Large intestine (tissue), 3 donors: ENCODE results near the gene PI16. TPM values are rescaled to one million over a fixed set of nuclear protein-coding genes. Genes with fewer than 3 reads are reported as not detected.
A peak's percentile ranks its signal among the peaks of the same experiment; 100 is the strongest.

Experiments
- DNase-seq, 2 donors: peaks; one replicate each; pipeline versions ENCODE4 v3.0.0 to v3.0.0-alpha.2; 2013
- H3K27ac ChIP-seq: one replicate; pipeline ENCODE4 v1.5.1; 2013; ENCODE audit warnings: low read length
- H3K27me3 ChIP-seq: 2 replicates; pipeline ENCODE4 v1.6.1; 2013; ENCODE audit warnings: low read length; ENCODE audit not compliant: control insufficient read depth, insufficient read depth
- H3K36me3 ChIP-seq: 2 replicates; pipeline ENCODE4 v1.6.1; 2013; ENCODE audit warnings: low read length; ENCODE audit not compliant: control insufficient read depth, insufficient read depth
- H3K4me1 ChIP-seq: one replicate; pipeline ENCODE4 v1.6.1; 2013; ENCODE audit warnings: low read length; ENCODE audit not compliant: control insufficient read depth, insufficient read depth
- H3K4me3 ChIP-seq: one replicate; pipeline ENCODE4 v1.5.1; 2013; ENCODE audit warnings: low read length
- H3K9me3 ChIP-seq: one replicate; pipeline ENCODE4 v1.6.1; 2013; ENCODE audit warnings: mild to moderate bottlenecking, low read depth, low read length, moderate library complexity; ENCODE audit not compliant: control insufficient read depth
- WGBS: methylation state at CpG from one replicate; pipeline ENCODE4 v1.1.5; 2013; ENCODE audit warnings: low lambda C conversion rate; ENCODE audit not compliant: insufficient coverage; 5-methylcytosine and 5-hydroxymethylcytosine counted together
- polyA plus RNA-seq: library from polyadenylated mRNA; unstranded; fragments of 120-200 nt; gene quantifications from one replicate; pipeline ENCODE4 v1.2.1, GENCODE V29; 2013

PI16 gene
- polyA plus RNA-seq, 1 donor: 0.81 TPM

GRCh38 chr6:36973647-36974046 is 19.1 kb downstream of the PI16 start:
- Histone ChIP-seq H3K36me3 (peaks cover 96% of the 10 kb centered on the region), H3K27me3 (no peaks in the 10 kb centered on the region), H3K9me3 (no peaks in the 10 kb centered on the region), H3K27ac (no peak overlapping the region), H3K4me1 (no peaks in the 10 kb centered on the region), H3K4me3 (no peak overlapping the region)
- WGBS: 100% methylated on average over 1 of the region's 4 CpGs
- DNase-seq: no peak

GRCh38 chr6:36975231-36976006 is 20.9 kb downstream of the PI16 start:
- DNase-seq: no peak
- no peaks in the 10 kb centered on the region for H3K4me1 ChIP-seq
- no peaks in the 10 kb centered on the region for H3K9me3 ChIP-seq
- no peak overlapping the region for H3K27ac ChIP-seq
- H3K4me3 ChIP-seq: no peak overlapping the region
- H3K27me3 ChIP-seq: no peaks in the 10 kb centered on the region
- WGBS: no CpG with 5 or more reads among the region's 7 CpGs
- H3K36me3 ChIP-seq: peaks cover 78% of the 10 kb centered on the region

GRCh38 chr6:36976007-36976264 is 21.4 kb downstream of the PI16 start:
- WGBS: no CpG with 5 or more reads among the region's 4 CpGs
- H3K36me3 ChIP-seq: peaks cover 76% of the 10 kb centered on the region
- no peak overlapping the region for H3K4me3 ChIP-seq
- H3K4me1 ChIP-seq: no peaks in the 10 kb centered on the region
- DNase-seq: no peak
- H3K27ac ChIP-seq: no peak overlapping the region
- no peaks in the 10 kb centered on the region for H3K9me3 ChIP-seq
- H3K27me3 ChIP-seq: no peaks in the 10 kb centered on the region

DNA sequence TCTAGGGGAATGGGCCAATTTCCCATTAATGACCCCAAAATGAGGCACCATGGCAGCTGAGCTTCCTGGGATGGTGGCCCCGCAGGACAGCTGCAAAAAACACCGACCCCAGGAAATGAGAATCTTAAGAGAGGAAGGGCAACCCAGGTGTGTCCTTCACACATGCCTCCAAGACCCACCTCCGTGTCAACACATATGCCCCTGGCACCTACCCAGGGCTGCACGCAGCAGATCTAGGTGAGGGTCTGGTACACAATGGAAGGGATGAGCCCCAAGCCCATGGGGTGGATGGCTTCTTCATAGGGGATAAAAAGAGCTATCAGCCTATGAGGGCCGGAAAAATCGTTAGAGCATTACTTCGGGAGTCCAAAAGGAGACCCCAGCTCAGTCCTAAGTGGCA is 22.0 kb downstream of the PI16 start:
- 100% methylated on average over 2 of the region's 7 CpGs for WGBS
- H3K4me3 ChIP-seq: no peak overlapping the region
- no peaks in the 10 kb centered on the region for H3K27me3 ChIP-seq

GRCh38 chr6:36976931-36977330 is 22.4 kb downstream of the PI16 start:
- no peak overlapping the region for H3K27ac ChIP-seq
- WGBS: no CpG with 5 or more reads among the region's 6 CpGs
- H3K4me3 ChIP-seq: no peak overlapping the region
- H3K27me3 ChIP-seq: no peaks in the 10 kb centered on the region
- H3K36me3 ChIP-seq: peaks cover 74% of the 10 kb centered on the region
- no peaks in the 10 kb centered on the region for H3K9me3 ChIP-seq
- no peak for DNase-seq
- H3K4me1 ChIP-seq: no peaks in the 10 kb centered on the region

More for the DNA sequence above, 22.0 kb downstream of the PI16 start:
- H3K4me1 ChIP-seq: no peaks in the 10 kb centered on the region
- DNase-seq: no peak
- peaks cover 75% of the 10 kb centered on the region for H3K36me3 ChIP-seq
- no peaks in the 10 kb centered on the region for H3K9me3 ChIP-seq
- H3K27ac ChIP-seq: no peak overlapping the region

DNA sequence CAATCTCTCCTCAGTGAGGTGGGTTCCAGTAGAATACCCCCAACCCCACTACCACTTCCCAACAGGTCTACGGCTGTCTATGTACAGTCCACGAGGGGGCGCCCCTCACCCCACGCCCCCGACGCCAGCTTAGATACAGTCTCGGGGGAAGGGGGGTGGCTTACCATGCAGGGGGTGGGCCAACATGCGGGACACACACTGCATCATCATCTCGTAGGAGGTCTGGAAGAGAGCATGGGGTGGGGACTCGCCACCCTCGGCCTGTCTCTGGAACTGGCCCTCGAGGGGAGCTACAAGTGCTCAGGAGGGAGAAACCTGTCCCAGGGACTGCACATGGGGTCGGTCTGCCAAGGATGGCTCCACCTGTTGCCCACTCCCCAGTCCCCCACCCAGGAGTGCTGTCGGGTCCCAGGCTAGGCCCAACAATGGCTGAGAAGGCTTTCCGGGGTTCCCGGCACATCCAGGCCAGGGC is 23.0 kb downstream of the PI16 start:
- no peak overlapping the region for H3K27ac ChIP-seq
- no peaks in the 10 kb centered on the region for H3K27me3 ChIP-seq
- peaks cover 68% of the 10 kb centered on the region for H3K36me3 ChIP-seq
- H3K9me3 ChIP-seq: no peaks in the 10 kb centered on the region
- no peak overlapping the region for H3K4me3 ChIP-seq
- WGBS: no CpG with 5 or more reads among the region's 16 CpGs
- no peaks in the 10 kb centered on the region for H3K4me1 ChIP-seq
- DNase-seq: no peak

DNA sequence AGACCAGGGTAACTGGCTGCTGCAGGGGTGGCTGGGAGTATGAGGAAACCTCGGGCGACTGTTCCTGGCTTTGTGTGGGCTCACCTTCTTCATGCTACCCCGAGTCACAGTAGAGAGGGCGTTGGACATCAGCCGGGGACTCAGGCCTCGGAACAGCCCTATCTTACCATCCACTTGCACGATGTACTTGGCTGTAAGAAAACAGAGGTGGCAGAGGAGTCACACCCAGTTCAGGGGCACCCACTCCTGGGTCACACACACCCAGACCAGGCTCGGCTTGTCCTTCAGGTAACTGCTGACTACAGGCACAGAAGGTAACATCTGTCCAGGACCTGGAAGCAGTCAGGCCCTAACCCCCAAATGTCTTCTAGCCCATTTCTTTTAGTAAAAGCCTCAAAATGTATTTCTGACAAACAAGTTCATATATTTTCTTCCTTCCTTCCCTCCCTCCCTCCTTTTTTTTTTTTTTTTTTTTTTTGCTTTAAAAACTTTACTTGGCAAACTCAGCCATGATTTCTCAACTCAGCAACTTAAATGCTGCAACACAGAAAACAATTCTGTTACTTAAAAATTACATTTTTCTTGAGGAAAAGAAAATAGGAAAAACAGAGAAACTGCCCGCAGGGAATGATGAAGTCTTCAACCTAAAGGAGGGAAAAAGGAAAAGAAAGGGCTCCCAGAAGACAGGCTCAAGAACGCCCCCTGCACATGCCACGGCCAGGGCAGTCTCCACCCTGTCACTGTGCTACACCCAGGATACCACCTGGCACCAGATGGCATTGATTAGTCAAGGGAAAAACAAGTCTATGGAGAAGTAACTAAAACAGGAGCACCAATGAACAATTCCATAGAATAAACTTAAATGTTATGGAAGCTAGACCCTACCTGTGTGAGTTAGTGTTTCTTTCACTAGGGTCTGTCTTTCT is 24.1 kb downstream of the PI16 start:
- DNase-seq: no peak
- H3K36me3 ChIP-seq: peaks cover 60% of the 10 kb centered on the region
- peaks cover under 1% of the 10 kb centered on the region for H3K4me1 ChIP-seq
- WGBS: 100% methylated on average over 1 of the region's 11 CpGs
- no peaks in the 10 kb centered on the region for H3K27me3 ChIP-seq
- no peaks in the 10 kb centered on the region for H3K9me3 ChIP-seq
- H3K4me3 ChIP-seq: no peak overlapping the region
- no peak overlapping the region for H3K27ac ChIP-seq

DNA sequence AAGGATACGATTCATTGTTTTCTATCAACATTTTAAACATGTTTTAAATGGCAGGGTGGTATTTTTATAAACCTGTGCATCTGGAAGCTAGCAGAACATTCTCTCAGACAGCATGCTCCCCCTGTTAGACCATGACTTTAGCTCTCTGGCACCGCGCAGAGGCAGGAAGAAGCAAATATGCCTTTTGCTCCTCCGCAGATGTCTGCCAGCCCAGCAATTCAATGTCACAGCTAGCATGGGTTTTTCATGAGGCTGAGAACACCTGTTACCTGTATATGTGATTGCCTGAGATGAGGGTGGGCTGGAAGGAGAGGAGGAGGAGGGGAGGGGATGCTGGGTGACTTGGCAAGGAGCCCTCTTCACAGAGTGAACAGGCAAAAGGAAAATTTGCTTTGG is 24.8 kb downstream of the PI16 start:
- 100% methylated on average over 1 of the region's 4 CpGs for WGBS
- peaks cover 7% of the 10 kb centered on the region for H3K4me1 ChIP-seq
- H3K9me3 ChIP-seq: no peaks in the 10 kb centered on the region
- no peak overlapping the region for H3K4me3 ChIP-seq
- DNase-seq: peak; percentile 30 to 36
- H3K27me3 ChIP-seq: no peaks in the 10 kb centered on the region
- H3K36me3 ChIP-seq: peaks cover 56% of the 10 kb centered on the region
- no peak overlapping the region for H3K27ac ChIP-seq

DNA sequence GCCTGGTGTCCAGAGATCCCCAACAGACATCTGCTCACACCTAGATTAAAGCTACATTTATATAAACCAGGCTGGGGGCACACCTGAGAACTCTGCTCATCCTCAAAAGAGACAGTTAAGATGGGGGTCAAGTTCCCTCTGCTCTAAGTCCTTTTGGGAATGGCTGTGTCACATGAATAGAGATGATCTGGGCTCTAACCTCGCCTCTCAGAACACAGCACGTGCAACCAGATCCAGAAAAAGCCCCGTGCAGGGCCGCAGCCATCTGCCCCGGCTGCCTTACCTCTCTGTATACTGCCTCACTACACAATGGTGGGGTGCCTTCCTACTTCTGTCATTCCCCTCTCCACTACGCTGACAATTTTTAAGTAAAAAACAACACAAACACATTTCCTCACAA is 25.6 kb downstream of the PI16 start:
- Histone ChIP-seq H3K27me3 (no peaks in the 10 kb centered on the region), H3K4me1 (peaks cover 11% of the 10 kb centered on the region), H3K27ac (no peak overlapping the region), H3K36me3 (peaks cover 48% of the 10 kb centered on the region), H3K4me3 (no peak overlapping the region), H3K9me3 (no peaks in the 10 kb centered on the region)
- DNase-seq: no peak
- WGBS: no CpG with 5 or more reads among the region's 6 CpGs

DNA sequence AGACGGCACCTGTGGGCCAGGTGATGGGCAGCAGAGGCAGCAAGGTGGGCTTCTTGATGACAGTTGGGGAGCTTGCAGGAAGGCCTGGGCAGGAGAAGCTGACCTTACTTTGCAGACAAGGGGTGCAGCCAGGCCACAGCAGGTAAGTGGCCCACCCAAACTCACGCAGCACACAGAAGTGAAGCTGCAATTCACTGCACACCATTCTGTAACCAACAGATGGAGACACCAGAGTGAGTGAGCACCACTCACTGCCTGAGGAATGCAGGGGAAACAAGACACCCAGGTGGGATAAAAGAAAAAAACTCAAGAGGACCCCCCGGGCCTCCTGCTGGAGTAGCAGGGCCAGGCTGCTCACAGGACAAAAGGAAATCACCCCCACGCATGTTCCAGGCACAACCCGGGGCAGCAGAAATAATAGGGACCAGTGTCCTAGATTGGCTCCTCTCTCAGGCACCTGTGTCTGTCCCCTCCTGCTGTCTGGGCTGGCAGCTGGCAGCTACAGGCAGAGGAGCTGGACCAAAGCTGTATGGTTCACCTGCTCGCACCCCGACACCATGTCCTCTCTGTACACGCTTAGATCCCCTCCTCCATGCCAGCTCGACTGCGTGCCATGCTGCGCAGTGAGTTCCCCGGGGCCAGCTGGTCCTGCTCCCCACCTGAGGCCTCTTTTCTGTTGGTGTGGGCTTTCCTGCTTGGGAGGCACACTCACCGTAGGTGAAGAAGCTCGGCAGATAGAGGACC is 26.5 kb downstream of the PI16 start:
- Histone ChIP-seq H3K4me1 (peaks cover 11% of the 10 kb centered on the region), H3K36me3 (peaks cover 39% of the 10 kb centered on the region), H3K4me3 (no peak overlapping the region), H3K27me3 (no peaks in the 10 kb centered on the region), H3K9me3 (no peaks in the 10 kb centered on the region), H3K27ac (no peak overlapping the region)
- no peak for DNase-seq
- WGBS: no CpG with 5 or more reads among the region's 14 CpGs
